B cell (primary cell): ENCODE data around the gene NDUFAB1.

Experiments used
- CTCF ChIP-seq: fragments of 200-600 bp; IDR thresholded peaks from one replicate; pipeline ENCODE4 v1.8.0; 2022; ENCODE audit warnings: antibody characterized with exemption, mild to moderate bottlenecking
- EZH2 ChIP-seq: IDR thresholded peaks from 2 replicates; pipeline ENCODE4 v1.6.1; 2012; ENCODE audit warnings: borderline replicate concordance, low read depth, mild to moderate bottlenecking, moderate library complexity, low read length; ENCODE audit not compliant: insufficient read depth, poor library complexity, severe bottlenecking

GRCh38 chr16:23624092-23624491 is 28.0 kb upstream of the NDUFAB1 start:
- TF ChIP-seq CTCF (no peak), EZH2 (no peak)
